ENCODE data around the gene TUBB4A. TPM values are rescaled to one million over a fixed set of nuclear protein-coding genes. Genes with fewer than 3 reads are reported as not detected.

Gene TUBB4A
- total and polyA plus RNA-seq, 9 of the 15 experiments (the other 6 are each of a cell fraction or from before 2014, with no cell fraction given), result 0.14 to 7.0 (median 0.75) TPM

- TF ChIP-seq RREB1 (CRISPR knock-in tag; IDR thresholded peaks at IDR 0.05) (peak; percentile 30; the same call in 1 of the 2 replicates), CHD4 (IDR thresholded peaks at IDR 0.05; ENCODE audit: insufficient read depth, insufficient replicate concordance, low read depth, low read length, poor library complexity, severe bottlenecking) (no peak), RB1 (IDR thresholded peaks at IDR 0.05; ENCODE audit: low read depth) (peak; percentile 89), PHB2 (IDR thresholded peaks at IDR 0.05; ENCODE audit: low read depth) (no peak), KAT8 (IDR thresholded peaks at IDR 0.05; ENCODE audit: low read depth) (no peak), HDAC3 (IDR thresholded peaks at IDR 0.05; ENCODE audit: borderline replicate concordance, partially characterized antibody) (no peak), PRMT5 (CRISPR knock-in tag; IDR thresholded peaks at IDR 0.05) (no peak), SRSF3 (IDR thresholded peaks at IDR 0.05; ENCODE audit: insufficient read depth, low read length) (no peak), ZNF551 (CRISPR knock-in tag; IDR thresholded peaks at IDR 0.05) (no peak), E2F6 (IDR thresholded peaks at IDR 0.05; ENCODE audit: borderline replicate concordance in 1 of 2, extremely low read depth in 1 of 2, insufficient read depth in 1 of 2, insufficient read length in 1 of 2, low read depth in 1 of 2, low read length in 1 of 2, poor library complexity in 1 of 2, severe bottlenecking in 1 of 2) (peak; percentile 52 to 77), STAT5B (CRISPR knock-in tag; IDR thresholded peaks at IDR 0.05) (no peak), NONO (IDR thresholded peaks at IDR 0.05; ENCODE audit: low read depth in 2 of 2, low read length in 1 of 2) (no peak), KDM5B (IDR thresholded peaks at IDR 0.05; ENCODE audit: insufficient replicate concordance, low read depth, low read length) (peak; percentile 45), PML (IDR thresholded peaks at IDR 0.05; ENCODE audit: low read length) (0 out of 2 replicates have a peak, but pooled peaks have one; percentile 15), ZNF717 (CRISPR knock-in tag; IDR thresholded peaks at IDR 0.05) (no peak), E2F1 (CRISPR knock-in tag; IDR thresholded peaks at IDR 0.05) (0 out of 2 replicates have a peak, but pooled peaks have one; percentile 20), BHLHE40 (IDR thresholded peaks at IDR 0.05; ENCODE audit: low read length) (peak; percentile 50; the same call in 1 of the 2 replicates)
Observed at GRCh38 chr19:6516659-6517291, 14.7 kb upstream of the TUBB4A start (continued).
